Naive thymus-derived CD8-positive, alpha-beta T cell (primary cell): ENCODE results near the gene TRIM29. TPM values are rescaled to one million over a fixed set of nuclear protein-coding genes. Genes with fewer than 3 reads are reported as not detected.
"Not testable (repeated sequence)": the region's sequence is repeated elsewhere in the genome, so short reads cannot be mapped to it uniquely, and the experiment has no call there.

Experiments
- ATAC-seq, 2 donors: fragments of 150-1000 bp; cut with Tn5 transposase in 1 of 2; sonication (Bioruptor Pico), chemical (Tn5 transposase) in 1 of 2; 1 replicate in 1 of 2; 2 replicates in 1 of 2; pipeline ENCODE4 v1.10.0; 2021; ENCODE audit warnings: mild to moderate bottlenecking in 2 of 2, moderate library complexity in 2 of 2
- POLR2A ChIA-PET: fragments of 350-600 bp; sonication (Branson Sonifier 250); formaldehyde crosslinking; loops from one replicate; lab custom pipeline; 2021; ENCODE audit warnings: antibody characterized with exemption; lab: Charles Lee
- DNase-seq, 10 donors: peaks; one replicate each; pipeline versions ENCODE4 v3.0.0 to v3.0.0-alpha.2; 2020 to 2022
- H3K27ac Mint-ChIP-seq, 10 donors: one replicate each; pipeline ENCODE4 v1.8.0; 2020 to 2022; ENCODE audit warnings: mild to moderate bottlenecking in 10 of 10, mixed read lengths in 10 of 10, moderate library complexity in 4 of 10, inconsistent platforms in 1 of 10
- H3K27me3 Mint-ChIP-seq, 5 donors: one replicate each; pipeline ENCODE4 v1.8.0; 2021 to 2022; ENCODE audit warnings: mixed read lengths in 5 of 5
- H3K36me3 Mint-ChIP-seq, 3 donors: one replicate each; pipeline ENCODE4 v1.8.0; 2020 to 2022; ENCODE audit warnings: mixed read lengths in 3 of 3, mild to moderate bottlenecking in 2 of 3, inconsistent platforms in 1 of 3
- H3K4me1 Mint-ChIP-seq, 4 donors: one replicate each; pipeline ENCODE4 v1.8.0; 2021 to 2022; ENCODE audit warnings: mixed read lengths in 4 of 4
- H3K4me3 Mint-ChIP-seq, 10 donors: one replicate each; pipeline ENCODE4 v1.8.0; 2020 to 2022; ENCODE audit warnings: mild to moderate bottlenecking in 10 of 10, mixed read lengths in 10 of 10, moderate library complexity in 6 of 10, inconsistent platforms in 1 of 10
- H3K9me3 Mint-ChIP-seq, 9 donors: one replicate each; pipeline ENCODE4 v1.8.0; 2020 to 2022; ENCODE audit warnings: mixed read lengths in 9 of 9, mild to moderate bottlenecking in 3 of 9, inconsistent platforms in 1 of 9, moderate library complexity in 1 of 9
- polyA plus RNA-seq, 3 donors: library from polyadenylated mRNA; unstranded; fragments of 300-500 nt; fragmentation: Illumina TruSeq; gene quantifications; one replicate each; pipeline ENCODE4 v1.2.3, GENCODE V29; 2021
- total RNA-seq, 8 experiments: library from RNA in 2 of 8; stranded (reverse) in 2 of 8; gene quantifications; one replicate each; pipeline ENCODE4 v1.2.3 and lab custom pipeline; 2021 to 2026

TRIM29 gene
- total and polyA plus RNA-seq, 5 experiments from 2014 or later: not detected

DNA sequence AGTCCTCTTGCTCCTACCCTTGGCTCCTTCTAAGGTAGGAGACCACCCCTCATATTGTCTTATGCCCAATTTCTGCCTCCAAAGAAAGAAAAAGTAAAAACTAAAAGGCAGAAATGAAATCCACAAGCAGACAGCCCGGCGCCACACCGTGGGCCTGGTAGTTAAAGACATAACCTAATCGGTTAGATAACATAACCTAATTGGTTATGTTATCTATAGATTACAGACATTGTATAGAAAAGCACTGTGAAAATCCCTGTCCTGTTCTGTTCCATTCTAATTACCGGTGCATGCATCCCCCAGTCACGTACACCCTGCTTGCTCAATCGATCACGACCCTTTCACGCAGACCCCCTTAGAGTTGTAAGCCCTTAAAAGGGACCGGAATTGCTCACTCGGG is 5.6 kb upstream of the TRIM29 start:
- POLR2A ChIA-PET, H3K9me3 Mint-ChIP-seq, H3K36me3 Mint-ChIP-seq, ATAC-seq, H3K4me3 Mint-ChIP-seq, H3K27ac Mint-ChIP-seq, H3K4me1 Mint-ChIP-seq, DNase-seq: not testable (repeated sequence)
- H3K27me3 Mint-ChIP-seq: peaks cover 7 to 64% (median 44%) of the 10 kb centered on the region in 5 donors

DNA sequence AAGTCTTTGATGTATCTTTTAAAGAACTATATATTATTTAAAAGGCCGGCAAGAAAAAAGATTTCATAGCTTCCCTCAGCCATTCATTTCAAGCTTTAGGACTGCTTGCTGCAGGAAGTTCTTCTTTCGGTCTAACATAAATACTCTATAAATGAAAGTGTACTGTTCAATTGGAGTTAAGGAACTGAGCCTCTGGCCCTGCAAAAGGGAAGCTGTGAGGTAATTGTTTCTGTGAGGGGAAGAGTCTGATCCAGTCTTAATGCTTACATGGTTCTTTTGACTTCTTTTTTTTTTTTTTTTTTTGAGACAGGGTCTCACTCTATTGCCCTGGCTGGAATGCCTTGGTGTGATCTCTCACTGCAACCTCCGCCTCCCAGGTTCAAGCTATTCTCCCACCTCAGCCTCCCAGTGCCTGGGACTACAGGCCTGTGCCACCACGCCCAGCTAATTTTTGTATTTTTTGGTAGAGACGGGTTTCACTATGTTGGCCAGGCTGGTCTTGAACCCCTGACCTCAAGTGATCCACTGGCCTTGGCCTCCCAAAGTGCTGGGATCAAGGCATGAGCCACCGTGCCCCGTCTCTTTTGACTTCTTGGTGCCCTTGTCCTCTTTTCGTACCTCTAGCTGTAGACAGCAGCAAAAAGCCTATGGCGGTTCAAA is 4.7 kb upstream of the TRIM29 start:
- POLR2A ChIA-PET: no interaction called here
- no peaks in the 10 kb centered on the region for H3K9me3 Mint-ChIP-seq
- H3K4me3 Mint-ChIP-seq: no peak overlapping the region
- no peaks in the 10 kb centered on the region for H3K36me3 Mint-ChIP-seq
- peaks cover 7 to 58% (median 38%) of the 10 kb centered on the region in 5 donors for H3K27me3 Mint-ChIP-seq
- H3K27ac Mint-ChIP-seq: no peak overlapping the region
- DNase-seq (peak in 1 of 10 donors; percentile 10), ATAC-seq (no peak)
- no peaks in the 10 kb centered on the region for H3K4me1 Mint-ChIP-seq

DNA sequence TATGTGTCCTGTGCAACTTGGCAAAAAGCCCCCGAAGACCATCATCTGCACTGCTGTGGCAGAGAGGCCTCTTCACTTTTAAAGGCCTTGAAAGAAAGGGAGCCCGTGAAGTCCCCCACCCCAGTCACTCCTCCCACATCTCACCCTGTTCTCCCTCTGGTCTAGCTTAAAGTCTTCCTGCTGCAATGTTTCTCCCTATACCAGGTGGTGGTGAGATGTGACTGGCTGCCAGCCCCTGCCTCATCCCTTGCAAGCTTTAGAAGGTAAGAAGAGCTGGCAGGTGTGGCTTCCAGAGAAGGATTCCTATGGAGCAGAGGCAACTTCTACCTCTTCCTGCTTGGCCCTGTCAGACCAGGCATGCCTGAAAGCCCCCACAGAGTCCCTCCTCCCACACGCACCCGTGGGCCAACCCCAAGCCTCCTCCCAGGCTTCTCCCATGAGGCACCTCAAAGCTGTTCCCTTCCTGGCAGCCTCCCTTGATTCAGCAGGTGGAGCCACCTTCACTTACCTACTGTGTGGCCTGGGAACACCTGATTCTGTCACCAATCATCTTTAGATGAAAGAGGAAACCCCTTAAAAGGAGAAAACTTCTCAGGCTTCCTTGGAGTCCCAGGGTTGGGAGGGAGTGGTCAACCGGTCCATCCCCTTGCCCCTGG is 4.0 kb upstream of the TRIM29 start:
- no peaks in the 10 kb centered on the region for H3K36me3 Mint-ChIP-seq
- H3K4me3 Mint-ChIP-seq: no peak overlapping the region
- H3K9me3 Mint-ChIP-seq: no peaks in the 10 kb centered on the region
- peaks cover 7 to 54% (median 34%) of the 10 kb centered on the region in 5 donors for H3K27me3 Mint-ChIP-seq
- ATAC-seq (no peak), DNase-seq (peak in 2 of 10 donors; percentile 7 to 55)
- H3K4me1 Mint-ChIP-seq: no peaks in the 10 kb centered on the region
- H3K27ac Mint-ChIP-seq: no peak overlapping the region
- POLR2A ChIA-PET: no interaction called here

DNA sequence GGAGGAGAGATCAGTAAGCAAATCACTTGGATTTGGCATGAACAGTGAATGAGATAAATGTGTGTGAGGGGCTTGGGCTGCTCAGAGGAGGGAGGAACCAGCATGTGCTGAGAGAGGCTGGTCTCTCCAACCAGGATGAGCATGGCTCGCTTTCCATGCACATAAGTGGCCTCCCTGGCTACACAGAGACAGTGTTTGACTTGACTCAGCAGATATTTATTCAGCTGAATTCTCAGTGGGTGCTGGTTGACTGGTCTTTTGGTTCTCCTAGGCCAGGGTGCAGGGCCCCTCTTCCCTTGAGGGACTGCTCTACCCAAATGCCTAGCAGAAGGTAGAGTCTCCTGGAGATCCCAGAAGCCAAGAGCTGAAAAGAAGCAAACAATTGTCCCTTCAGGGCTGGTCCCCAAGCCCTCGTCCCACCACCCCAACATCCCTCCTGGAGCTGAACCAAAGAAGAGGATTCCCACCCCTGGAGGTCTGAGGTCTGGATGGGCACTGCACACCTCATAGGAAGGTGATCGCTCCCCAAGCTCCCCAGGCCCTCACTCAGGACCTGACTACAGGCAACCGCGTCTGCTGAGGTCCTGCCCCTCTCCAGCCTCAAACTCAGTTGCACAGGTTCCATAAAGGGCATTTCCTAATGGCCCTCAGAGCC is 3.3 kb upstream of the TRIM29 start:
- Mint-ChIP-seq H3K4me3 (no peak overlapping the region), H3K27me3 (peaks cover 7 to 47% (median 30%) of the 10 kb centered on the region in 5 donors), H3K36me3 (no peaks in the 10 kb centered on the region), H3K9me3 (no peaks in the 10 kb centered on the region), H3K4me1 (no peaks in the 10 kb centered on the region), H3K27ac (no peak overlapping the region)
- POLR2A ChIA-PET: no interaction called here
- ATAC-seq (no peak), DNase-seq (peak in 1 of 10 donors; percentile 6)

DNA sequence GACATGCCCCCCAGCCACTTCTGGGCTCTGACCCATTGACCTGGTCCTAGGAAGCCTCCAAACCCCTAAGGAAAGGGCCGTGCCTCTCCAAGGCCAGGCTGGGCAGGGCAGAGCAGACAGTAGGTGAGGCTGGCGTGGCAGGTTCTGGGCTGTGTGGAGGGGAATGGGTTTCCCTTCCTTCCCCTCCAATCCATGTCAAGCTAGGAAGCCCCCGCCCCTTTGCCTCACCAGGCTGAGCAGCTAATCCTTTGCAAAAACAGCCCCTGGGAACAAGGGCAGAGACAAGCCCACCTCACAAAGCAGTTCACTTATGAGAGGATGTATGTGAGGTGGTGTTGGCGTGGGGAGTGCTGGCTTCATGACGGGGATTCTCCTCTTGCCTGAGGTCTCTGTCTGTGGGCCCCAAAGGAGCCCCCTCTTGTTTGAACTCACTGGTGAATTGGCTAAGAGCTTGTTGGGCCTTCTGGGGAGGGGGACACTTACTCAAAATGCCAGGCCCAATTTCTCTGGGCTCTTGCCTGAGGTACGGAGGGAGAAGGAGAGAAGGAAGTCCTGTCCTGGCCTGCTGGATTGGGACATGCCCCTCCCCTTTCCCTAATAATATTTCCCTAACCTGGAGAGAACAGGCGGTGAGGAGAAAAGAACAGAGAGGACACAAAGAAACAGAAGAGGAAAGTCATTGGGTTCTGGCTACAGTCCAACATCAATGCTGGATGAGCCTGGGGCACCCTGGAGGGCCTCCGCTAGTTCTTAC is 1.6 kb upstream of the TRIM29 start:
- ATAC-seq (no peak), DNase-seq (peak in 2 of 10 donors; percentile 5 to 34)
- POLR2A ChIA-PET: no interaction called here
- no peaks in the 10 kb centered on the region for H3K9me3 Mint-ChIP-seq
- no peaks in the 10 kb centered on the region for H3K4me1 Mint-ChIP-seq
- no peak overlapping the region for H3K27ac Mint-ChIP-seq
- no peaks in the 10 kb centered on the region for H3K36me3 Mint-ChIP-seq
- no peak overlapping the region for H3K4me3 Mint-ChIP-seq
- peaks cover 3 to 33% (median 14%) of the 10 kb centered on the region in 5 donors for H3K27me3 Mint-ChIP-seq

DNA sequence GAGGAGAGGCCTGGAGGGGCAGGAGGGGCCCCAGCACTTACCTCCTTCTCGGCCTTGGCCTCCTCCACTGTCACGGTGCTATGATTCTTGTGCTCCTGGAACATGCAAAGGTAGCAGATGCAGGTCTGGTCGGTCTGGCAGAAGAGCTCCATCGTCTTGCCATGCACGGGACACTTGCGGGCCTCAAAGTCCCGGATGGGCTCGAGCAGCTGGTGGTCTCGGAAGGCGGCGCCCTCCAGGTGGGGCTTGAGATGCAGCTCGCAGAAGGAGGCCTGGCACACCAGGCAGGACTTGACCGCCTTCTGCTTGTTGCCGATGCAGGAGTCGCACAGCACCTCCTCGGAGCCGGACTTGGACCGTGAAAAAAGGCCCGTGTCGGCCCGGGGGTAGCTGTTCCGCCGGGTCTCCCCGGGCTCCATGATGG is 714 bp downstream of the TRIM29 start:
- DNase-seq (peak in 2 of 10 donors; percentile 13 to 56), ATAC-seq (no peak)
- Mint-ChIP-seq H3K9me3 (no peaks in the 10 kb centered on the region), H3K27me3 (peaks cover 3 to 20% (median 12%) of the 10 kb centered on the region in 5 donors), H3K36me3 (no peaks in the 10 kb centered on the region), H3K4me1 (no peaks in the 10 kb centered on the region), H3K4me3 (no peak overlapping the region), H3K27ac (no peak overlapping the region)
- POLR2A ChIA-PET: no interaction called here

DNA sequence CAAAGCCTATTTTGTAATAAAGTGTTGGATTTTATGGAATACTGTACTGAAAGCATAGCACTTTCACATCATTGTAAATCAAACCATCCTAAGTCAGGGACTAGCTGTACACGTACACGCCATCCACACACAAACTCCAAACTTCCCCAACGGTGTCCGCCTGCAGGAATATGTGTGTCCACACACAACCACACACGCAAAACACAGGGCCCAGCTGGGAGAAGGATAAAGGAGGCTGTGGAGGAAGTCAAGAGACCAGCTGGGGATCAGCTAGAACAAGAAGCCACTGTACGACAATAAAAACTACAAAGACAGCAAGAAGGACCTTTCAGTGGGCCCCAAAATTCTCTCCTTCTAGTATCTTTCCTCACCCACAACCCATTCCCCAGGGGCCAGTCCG is 1.6 kb downstream of the TRIM29 start:
- peak in 2 of 10 donors; percentile 0 to 38 for DNase-seq
- no peaks in the 10 kb centered on the region for H3K36me3 Mint-ChIP-seq
- no peak overlapping the region for H3K27ac Mint-ChIP-seq
- H3K4me1 Mint-ChIP-seq: no peaks in the 10 kb centered on the region
- peaks cover 3 to 17% (median 11%) of the 10 kb centered on the region in 5 donors for H3K27me3 Mint-ChIP-seq
- H3K4me3 Mint-ChIP-seq: no peak overlapping the region
- H3K9me3 Mint-ChIP-seq: no peaks in the 10 kb centered on the region
- no peak for ATAC-seq
- POLR2A ChIA-PET: no interaction called here

DNA sequence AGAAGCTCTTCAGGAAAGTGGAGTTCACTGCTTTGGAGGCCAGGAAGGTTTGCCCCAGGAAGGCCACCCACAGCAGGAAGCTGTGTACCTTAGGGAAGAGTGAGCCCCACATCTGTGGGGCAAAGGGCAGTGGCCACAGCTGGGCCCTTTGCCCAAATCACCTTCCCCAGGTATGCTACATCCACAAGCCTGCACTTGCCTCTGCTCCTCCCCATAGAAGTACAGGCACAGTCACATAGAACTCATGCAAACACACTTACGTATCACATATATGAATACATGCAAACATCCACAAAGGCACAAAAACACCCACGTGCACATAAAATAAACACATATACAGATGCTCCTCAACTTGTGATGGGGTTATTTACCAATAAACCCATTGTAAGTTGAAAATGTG is 2.1 kb downstream of the TRIM29 start:
- no peak for ATAC-seq
- POLR2A ChIA-PET: no interaction called here
- Mint-ChIP-seq H3K9me3 (no peaks in the 10 kb centered on the region), H3K4me1 (no peaks in the 10 kb centered on the region), H3K27me3 (peaks cover 3 to 12% (median 11%) of the 10 kb centered on the region in 5 donors), H3K36me3 (no peaks in the 10 kb centered on the region), H3K27ac (no peak overlapping the region), H3K4me3 (no peak overlapping the region)
- peak in 1 of 10 donors; percentile 3 for DNase-seq

DNA sequence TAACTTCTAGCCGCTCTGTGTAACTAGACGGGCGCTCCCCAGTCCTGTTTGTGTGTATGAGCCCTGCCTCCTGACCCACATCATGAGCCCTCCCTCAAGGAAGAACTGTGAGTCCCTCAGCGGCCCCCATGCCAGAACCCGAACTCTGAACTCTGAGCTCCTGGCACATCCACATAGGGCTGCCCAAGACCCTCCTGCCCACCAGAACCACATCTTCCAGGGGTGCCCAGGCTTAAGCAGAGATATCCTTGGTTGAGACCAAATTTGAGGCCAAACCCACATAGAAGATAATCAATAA is 3.0 kb downstream of the TRIM29 start:
- no peaks in the 10 kb centered on the region for H3K9me3 Mint-ChIP-seq
- DNase-seq: peak in 1 of 10 donors; percentile 41
- POLR2A ChIA-PET: no interaction called here
- H3K36me3 Mint-ChIP-seq: no peaks in the 10 kb centered on the region
- ATAC-seq: no peak
- H3K27me3 Mint-ChIP-seq: peaks cover 0 to 7% (median 4%) of the 10 kb centered on the region in 5 donors
- H3K4me1 Mint-ChIP-seq: no peaks in the 10 kb centered on the region
- no peak overlapping the region for H3K27ac Mint-ChIP-seq
- no peak overlapping the region for H3K4me3 Mint-ChIP-seq

DNA sequence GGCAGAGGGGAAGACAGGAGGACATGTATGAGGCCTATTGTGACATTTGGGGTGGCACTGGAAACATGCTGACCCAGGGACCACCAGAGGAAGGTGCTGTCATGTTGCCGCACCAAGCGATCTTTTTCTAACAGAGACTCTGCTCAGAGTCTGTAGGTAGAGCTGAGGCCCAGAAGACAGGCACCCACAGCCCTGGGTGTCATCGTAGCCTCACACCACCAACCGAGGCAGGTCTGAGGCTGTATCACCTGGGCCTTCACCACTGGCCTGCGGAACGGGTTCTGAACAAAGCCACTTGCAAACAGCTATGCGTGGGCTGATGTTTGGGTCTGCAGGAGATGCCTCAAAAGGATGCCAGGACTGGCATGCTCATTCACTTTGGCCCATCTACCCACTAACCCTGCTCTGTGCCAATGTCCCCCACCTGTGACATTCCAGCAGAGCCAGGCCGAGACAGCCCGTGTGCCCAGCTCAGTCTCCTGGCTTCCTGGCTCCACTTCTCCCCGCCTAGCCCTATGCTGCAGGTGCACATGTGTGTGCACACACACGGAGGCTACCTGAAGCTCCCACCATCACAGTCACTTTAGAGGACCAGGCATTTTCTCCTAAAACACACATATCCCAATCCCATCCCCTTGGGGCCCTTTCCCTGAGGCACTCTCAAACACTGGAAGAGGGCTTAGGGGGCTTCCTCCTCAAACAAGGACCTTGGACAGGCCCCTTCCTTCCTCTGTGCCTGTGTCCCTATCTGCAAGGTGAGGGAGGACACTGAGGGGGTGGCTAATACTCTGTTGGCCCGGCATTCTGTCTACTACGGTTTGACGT is 3.6 kb downstream of the TRIM29 start:
- DNase-seq: peak in 2 of 10 donors; percentile 7 to 22
- H3K4me3 Mint-ChIP-seq: no peak overlapping the region
- H3K27ac Mint-ChIP-seq: no peak overlapping the region
- no peaks in the 10 kb centered on the region for H3K9me3 Mint-ChIP-seq
- no peaks in the 10 kb centered on the region for H3K36me3 Mint-ChIP-seq
- POLR2A ChIA-PET: no interaction called here
- peaks cover 0 to under 1% (median 0%) of the 10 kb centered on the region in 5 donors for H3K27me3 Mint-ChIP-seq
- no peaks in the 10 kb centered on the region for H3K4me1 Mint-ChIP-seq
- ATAC-seq: no peak

DNA sequence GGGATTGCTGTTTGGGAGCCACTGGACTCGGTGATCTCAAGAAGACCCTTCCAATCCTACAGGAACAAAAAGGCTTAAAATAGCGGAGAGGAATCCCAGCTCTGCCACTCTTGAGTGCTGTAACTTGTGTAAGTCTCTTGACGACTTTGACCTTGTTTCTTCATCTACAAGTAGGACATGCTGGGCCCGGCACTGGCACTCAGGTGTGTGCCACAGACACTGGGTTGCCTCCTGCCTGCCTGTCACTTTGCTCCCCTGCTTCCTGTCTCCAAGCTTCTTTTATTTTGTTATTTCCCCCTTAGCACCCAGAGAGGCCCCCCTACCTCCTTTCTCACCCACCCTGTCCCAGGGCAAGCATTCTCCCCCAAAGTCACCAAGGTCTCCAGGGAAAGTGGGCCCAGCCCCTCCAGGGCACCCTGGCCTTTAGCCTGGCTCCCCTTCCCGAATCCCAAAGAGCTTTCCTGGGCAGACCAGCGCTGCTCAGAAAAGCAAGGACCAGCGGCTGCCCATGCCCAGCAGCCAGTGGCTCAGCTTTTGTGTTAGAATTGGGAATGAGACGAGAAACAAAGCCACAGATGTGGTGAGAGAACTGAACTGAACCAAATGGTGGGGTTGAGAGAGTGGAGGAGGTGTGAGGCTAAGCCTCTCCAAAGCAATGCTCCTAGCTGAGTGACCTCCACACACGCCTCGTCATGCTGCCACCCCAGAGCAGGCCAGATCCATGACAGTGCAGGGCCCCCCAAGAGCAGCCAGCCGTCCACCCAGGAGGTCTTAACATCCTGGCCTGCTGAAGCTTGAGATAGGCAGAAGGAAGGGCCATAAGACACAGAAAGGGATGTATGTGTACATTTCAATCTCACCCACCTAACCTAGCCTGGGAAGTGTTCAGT is 4.5 kb downstream of the TRIM29 start:
- H3K36me3 Mint-ChIP-seq: no peaks in the 10 kb centered on the region
- DNase-seq: peak in 2 of 10 donors; percentile 5 to 22
- H3K9me3 Mint-ChIP-seq: no peaks in the 10 kb centered on the region
- peaks cover 0 to 4% (median 0%) of the 10 kb centered on the region in 5 donors for H3K27me3 Mint-ChIP-seq
- no peak for ATAC-seq
- POLR2A ChIA-PET: no interaction called here
- no peak overlapping the region for H3K4me3 Mint-ChIP-seq
- H3K4me1 Mint-ChIP-seq: no peaks in the 10 kb centered on the region
- H3K27ac Mint-ChIP-seq: no peak overlapping the region
